K562 (cell line): ENCODE measurements around the gene EID2. TPM values are rescaled to one million over a fixed set of nuclear protein-coding genes. Genes with fewer than 3 reads are reported as not detected.

Experiments
- ARID3B ChIP-seq: fragments of 250-450 bp; sonication (Bioruptor Pico); IDR thresholded peaks from 2 replicates; pipeline ENCODE4 v1.4.0; 2020; ENCODE audit warnings: borderline replicate concordance
- ATF4 ChIP-seq: fragments of 450-650 bp; formaldehyde crosslinking; IDR thresholded peaks from 2 replicates; pipeline ENCODE4 v1.4.0; 2022; ENCODE audit warnings: mild to moderate bottlenecking, moderate library complexity
- ELF4 ChIP-seq: fragments of 450-650 bp; formaldehyde crosslinking; IDR thresholded peaks from 2 replicates; pipeline ENCODE4 v1.4.0; 2022; ENCODE audit warnings: missing genetic modification characterization
- HDAC1 ChIP-seq, 2 experiments: fragments of 450-650 bp; IDR thresholded peaks; 2 replicates each; pipeline ENCODE4 v1.6.1; 2016 to 2017; ENCODE audit warnings: inconsistent platforms in 1 of 2, mild to moderate bottlenecking in 1 of 2, moderate library complexity in 1 of 2
- HDGF ChIP-seq: fragments of 450-650 bp; IDR thresholded peaks from 2 replicates; pipeline ENCODE4 v1.6.1; 2016
- MECOM ChIP-seq: fragments of 250-450 bp; sonication (Bioruptor Pico); IDR thresholded peaks from 2 replicates; pipeline ENCODE4 v1.8.0; 2022; ENCODE audit warnings: inconsistent platforms
- NELFE ChIP-seq: IDR thresholded peaks from 2 replicates; pipeline ENCODE4 v1.6.1; 2011; ENCODE audit warnings: mild to moderate bottlenecking; ENCODE audit not compliant: insufficient read depth, insufficient read length
- RAD51 ChIP-seq: fragments of 450-650 bp; IDR thresholded peaks from 2 replicates; pipeline ENCODE4 v1.7.1; 2016; ENCODE audit warnings: low read depth, mild to moderate bottlenecking, borderline replicate concordance
- TAF1 ChIP-seq: IDR thresholded peaks from 2 replicates; pipeline ENCODE4 v1.6.1; 2011; ENCODE audit warnings: mild to moderate bottlenecking, low read length, moderate library complexity; ENCODE audit not compliant: insufficient read depth, control insufficient read depth, severe bottlenecking; ENCODE audit errors: extremely low read depth
- USF1 ChIP-seq: sonication (generic); formaldehyde crosslinking; IDR thresholded peaks from 2 replicates; pipeline ENCODE4 v1.9.0; 2022; ENCODE audit warnings: mild to moderate bottlenecking, missing genetic modification reagents
- ZNF134 ChIP-seq: fragments of 250-450 bp; sonication (Bioruptor Pico); conservative IDR thresholded peaks from 2 replicates; pipeline ENCODE4 v1.4.0; 2020
- ZNF318 ChIP-seq, 2 experiments: fragments of 450-650 bp; IDR thresholded peaks; 2 replicates each; pipeline ENCODE4 v1.6.1; 2016; ENCODE audit warnings: mild to moderate bottlenecking in 2 of 2, borderline replicate concordance in 1 of 2, low read depth in 1 of 2, moderate library complexity in 1 of 2
- polyA plus RNA-seq, 8 experiments: library from polyadenylated mRNA; depleted of rRNA in 4 of 8; stranded (reverse) in 5 of 8; unstranded in 3 of 8; fragments of >200 nt; fragmentation: Nextera tagmentation in 2 of 8; fragmentation: Illumina TruSeq in 1 of 8; extraction: Ambion mirVana in 2 of 8; extraction: Trizol in 1 of 8; gene quantifications; 2 replicates each; pipeline versions ENCODE4 v1.2.1 to v1.2.3, GENCODE V29; 2011 to 2014; ENCODE audit warnings: inconsistent platforms in 1 of 8, missing spikeins in 1 of 8
- total RNA-seq, 7 experiments: library from RNA; depleted of rRNA in 6 of 7; stranded (reverse); fragments of >200 nt in 6 of 7; fragmentation: Illumina TruSeq in 2 of 7; extraction: Trizol in 2 of 7; gene quantifications; 2 replicates each; pipeline versions ENCODE4 v1.2.1 to v1.2.3, GENCODE V29; 2011 to 2021; ENCODE audit warnings: low replicate concordance in 1 of 7
- TF ChIP-seq, protein P1 (sequence below): sonication (generic); formaldehyde crosslinking; IDR thresholded peaks from 2 replicates; pipeline ENCODE4 v1.8.1; 2023; ENCODE audit warnings: mild to moderate bottlenecking, missing genetic modification reagents

Gene EID2
- total and polyA plus RNA-seq, 9 of the 15 experiments (the other 6 are each of a cell fraction or from before 2014, with no cell fraction given), result 2.5 to 18.5 (median 11.3) TPM

DNA sequence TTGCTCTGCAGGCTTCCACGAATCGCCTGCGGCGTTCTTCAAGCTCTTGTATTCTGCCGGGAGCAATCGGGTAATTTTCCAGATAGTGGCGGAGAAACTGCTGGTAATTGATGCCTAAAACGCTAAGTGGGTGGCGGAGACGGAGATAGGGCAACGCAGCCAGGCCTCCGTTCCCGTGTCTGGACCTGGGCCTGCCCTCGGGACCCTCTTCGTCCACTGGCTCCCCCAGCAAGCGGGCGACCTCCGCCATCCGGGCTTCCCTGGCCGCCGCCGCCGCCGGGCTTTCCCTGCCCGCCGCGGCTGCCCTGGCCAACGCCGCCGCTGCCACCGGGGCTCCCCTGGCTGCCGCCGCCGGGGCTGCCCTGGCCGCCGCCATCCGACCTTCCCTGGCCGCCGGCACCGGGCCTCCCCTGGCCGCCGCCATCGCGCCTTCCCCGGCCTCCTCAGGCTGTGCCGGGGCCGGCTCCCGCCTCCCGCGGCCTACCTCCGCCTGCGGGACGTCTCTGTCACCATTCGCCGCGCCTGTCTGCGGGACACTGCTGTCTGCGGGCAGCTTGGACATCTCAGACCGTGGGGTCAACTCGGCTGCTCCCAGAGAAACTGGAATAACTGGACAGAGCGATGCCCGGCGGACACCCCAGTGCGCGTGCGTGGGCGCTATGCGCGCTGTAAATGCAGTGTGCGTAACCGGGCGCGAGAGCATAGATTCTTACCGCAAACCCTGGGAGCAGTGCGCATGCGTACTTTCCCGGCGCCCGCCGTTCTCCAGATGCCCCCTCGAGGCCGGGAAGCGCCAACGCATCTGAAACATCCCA is at the start of gene EID2 (continued):
- TF ChIP-seq ZNF318 (IDR thresholded peaks at IDR 0.05; ENCODE audit: borderline replicate concordance in 1 of 2, low read depth in 1 of 2) (no peak), ARID3B (0 out of 2 replicates have a peak, but pooled peaks have one; percentile 16), TAF1 (peak; percentile 67), ZNF134 (CRISPR knock-in tag) (no peak), MECOM (CRISPR knock-in tag) (no peak), RAD51 (no peak), ELF4 (no peak), ATF4 (CRISPR knock-in tag) (no peak), HDAC1 (IDR thresholded peaks at IDR 0.05) (0 out of 4 replicates have a peak, but pooled peaks of 1 of the 2 experiments have one; percentile 48), USF1 (CRISPR knock-in tag) (no peak), NELFE (no peak), HDGF (no peak)
- TF ChIP-seq, protein P1, sequence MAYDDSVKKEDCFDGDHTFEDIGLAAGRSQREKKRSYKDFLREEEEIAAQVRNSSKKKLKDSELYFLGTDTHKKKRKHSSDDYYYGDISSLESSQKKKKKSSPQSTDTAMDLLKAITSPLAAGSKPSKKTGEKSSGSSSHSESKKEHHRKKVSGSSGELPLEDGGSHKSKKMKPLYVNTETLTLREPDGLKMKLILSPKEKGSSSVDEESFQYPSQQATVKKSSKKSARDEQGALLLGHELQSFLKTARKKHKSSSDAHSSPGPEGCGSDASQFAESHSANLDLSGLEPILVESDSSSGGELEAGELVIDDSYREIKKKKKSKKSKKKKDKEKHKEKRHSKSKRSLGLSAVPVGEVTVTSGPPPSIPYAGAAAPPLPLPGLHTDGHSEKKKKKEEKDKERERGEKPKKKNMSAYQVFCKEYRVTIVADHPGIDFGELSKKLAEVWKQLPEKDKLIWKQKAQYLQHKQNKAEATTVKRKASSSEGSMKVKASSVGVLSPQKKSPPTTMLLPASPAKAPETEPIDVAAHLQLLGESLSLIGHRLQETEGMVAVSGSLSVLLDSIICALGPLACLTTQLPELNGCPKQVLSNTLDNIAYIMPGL (CRISPR knock-in tag), result no peak
